ENCODE data around the gene SH3RF1. TPM values are rescaled to one million over a fixed set of nuclear protein-coding genes. Genes with fewer than 3 reads are reported as not detected.

Gene SH3RF1
- total RNA-seq = 53.1 and 54.4 TPM in 2 replicates

GRCh38 chr4:169270810-169271691, at the start of gene SH3RF1:
SH3RF1 (minus strand) TSS chr4:169270956; CDS start chr4:169269212, 1,744 bp downstream.

